ENCODE results near the gene ZNF792.
"Not testable (repeated sequence)": the region's sequence is repeated elsewhere in the genome, so short reads cannot be mapped to it uniquely, and the experiment has no call there.

The ZNF792 gene

DNA sequence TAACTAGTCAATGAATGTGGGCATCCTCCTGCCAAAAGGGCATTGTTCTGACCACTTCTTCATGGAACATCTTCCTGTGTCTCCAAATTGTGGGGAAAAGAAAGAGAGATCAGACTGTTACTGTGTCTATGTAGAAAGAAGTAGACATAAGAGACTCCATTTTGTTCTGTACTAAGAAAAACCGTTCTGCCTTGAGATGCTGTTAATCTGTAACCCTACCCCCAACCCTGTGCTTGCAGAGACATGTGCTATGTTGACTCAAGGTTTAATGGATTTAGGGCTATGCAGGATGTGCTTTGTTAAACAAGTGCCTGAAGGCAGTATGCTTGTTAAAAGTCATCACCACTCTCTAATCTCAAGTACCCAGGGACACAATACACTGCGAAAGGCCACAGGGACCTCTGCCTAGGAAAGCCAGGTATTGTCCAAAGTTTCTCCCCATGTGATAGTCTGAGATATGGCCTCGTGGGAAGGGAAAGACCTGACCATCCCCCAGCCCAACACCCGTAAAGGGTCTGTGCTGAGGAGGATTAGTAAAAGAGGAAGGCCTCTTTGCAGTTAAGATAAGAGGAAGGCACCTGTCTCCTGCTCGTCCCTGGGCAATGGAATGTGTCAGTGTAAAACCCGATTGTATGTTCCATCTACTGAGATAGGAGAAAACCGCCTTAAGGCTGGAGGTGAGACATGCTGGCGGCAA lies 43.8 kb downstream of the ZNF792 start:
- FAIRE-seq = not testable (repeated sequence)

DNA sequence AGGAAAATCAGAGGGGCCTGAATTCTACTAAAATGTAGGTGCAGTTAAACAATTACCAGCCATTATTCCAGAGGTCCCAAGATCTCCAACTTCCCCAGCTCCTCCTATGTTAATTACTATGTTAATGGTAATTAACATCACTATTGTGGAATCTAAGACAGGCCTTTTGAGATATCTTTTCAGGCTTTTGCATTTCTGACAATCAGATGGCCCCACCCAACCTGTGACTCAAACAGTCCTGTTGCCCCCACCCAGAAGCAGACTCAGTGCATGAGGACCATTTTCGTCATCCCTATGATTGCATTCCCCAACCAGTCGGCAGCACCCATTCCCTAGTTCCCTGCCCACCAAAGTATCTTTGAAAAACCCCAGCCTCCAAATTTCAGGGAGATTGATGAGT lies 45.8 kb downstream of the ZNF792 start:
- no peak for FAIRE-seq

DNA sequence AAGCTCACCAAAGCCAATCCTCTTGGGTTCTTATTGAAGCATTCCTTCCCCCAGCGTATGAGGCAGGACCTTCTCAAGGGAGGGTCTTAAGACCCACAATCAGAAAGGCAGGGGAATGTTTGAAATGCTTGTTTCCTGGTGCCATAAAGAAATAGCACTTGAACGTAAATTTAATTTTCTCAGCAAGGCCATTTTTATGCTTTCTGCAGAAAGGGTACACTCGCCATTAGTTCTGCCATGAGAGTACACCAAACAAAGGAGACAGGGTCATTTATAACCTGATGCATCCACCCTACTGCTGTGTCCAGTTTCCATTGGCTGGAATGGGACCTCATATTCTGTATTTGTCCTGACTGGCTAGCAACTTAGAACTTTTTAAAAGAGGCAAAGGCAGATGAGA lies 46.9 kb downstream of the ZNF792 start:
- not testable (repeated sequence) for FAIRE-seq

DNA sequence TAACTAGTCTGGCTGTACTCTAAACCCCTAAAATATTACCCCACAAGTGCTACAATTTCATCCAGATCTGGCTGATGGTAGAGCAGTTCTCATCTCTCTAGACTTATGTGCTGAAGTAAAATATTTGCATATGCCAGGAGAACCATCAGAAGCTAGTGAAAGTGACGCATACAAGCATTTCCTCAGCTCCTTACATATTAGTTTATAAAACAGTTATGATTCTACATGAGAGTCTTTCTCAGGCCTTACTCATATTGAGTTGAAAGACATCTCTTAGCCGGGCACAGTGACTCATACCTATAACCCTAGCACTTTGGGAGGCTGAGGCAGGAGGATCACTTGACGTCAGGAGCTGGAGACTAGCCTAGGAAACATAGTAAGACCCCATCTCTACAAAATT lies 53.3 kb downstream of the ZNF792 start:
- no peak for FAIRE-seq
